ENCODE data around the gene TMEM40.

DNA sequence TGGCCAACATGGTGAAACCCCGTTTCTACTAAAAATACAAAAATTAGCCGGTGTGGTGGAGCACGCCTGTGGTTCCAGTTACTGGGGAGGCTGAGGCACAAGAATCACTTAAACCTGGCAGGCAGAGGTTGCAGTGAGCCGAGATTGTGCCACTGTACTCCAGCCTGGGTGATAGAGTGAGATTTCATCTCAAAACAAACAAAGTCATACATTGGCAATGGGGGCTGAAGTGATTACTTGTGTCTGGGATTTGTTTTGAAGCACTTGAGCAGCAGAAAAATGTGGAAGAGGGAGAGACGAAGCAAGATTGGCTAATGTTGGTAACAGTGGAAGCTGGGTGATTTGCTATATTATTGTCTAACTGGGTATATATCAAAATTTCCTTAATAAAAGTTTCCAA lies 13.4 kb upstream of the TMEM40 start:
- TF ChIP-seq, protein P1, sequence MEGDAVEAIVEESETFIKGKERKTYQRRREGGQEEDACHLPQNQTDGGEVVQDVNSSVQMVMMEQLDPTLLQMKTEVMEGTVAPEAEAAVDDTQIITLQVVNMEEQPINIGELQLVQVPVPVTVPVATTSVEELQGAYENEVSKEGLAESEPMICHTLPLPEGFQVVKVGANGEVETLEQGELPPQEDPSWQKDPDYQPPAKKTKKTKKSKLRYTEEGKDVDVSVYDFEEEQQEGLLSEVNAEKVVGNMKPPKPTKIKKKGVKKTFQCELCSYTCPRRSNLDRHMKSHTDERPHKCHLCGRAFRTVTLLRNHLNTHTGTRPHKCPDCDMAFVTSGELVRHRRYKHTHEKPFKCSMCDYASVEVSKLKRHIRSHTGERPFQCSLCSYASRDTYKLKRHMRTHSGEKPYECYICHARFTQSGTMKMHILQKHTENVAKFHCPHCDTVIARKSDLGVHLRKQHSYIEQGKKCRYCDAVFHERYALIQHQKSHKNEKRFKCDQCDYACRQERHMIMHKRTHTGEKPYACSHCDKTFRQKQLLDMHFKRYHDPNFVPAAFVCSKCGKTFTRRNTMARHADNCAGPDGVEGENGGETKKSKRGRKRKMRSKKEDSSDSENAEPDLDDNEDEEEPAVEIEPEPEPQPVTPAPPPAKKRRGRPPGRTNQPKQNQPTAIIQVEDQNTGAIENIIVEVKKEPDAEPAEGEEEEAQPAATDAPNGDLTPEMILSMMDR (conservative IDR thresholded peaks at IDR 0.05; ENCODE audit: low read length), result no peak
- no peak for TF ChIP-seq EZH2phosphoT487 (IDR thresholded peaks at IDR 0.05; ENCODE audit: borderline replicate concordance, low read depth, low read length)

Measured in OCI-LY7 (cell line).